Measurements from ENCODE around the gene TMTC1. TPM values are rescaled to one million over a fixed set of nuclear protein-coding genes. Genes with fewer than 3 reads are reported as not detected.

The TMTC1 gene
- total and polyA plus RNA-seq, 9 of the 15 experiments (the other 6 are each of a cell fraction or from before 2014, with no cell fraction given) = under 0.01 to 0.18 (median 0.06) TPM; not detected in 2

GRCh38 chr12:29533815-29534489 lies 249.8 kb downstream of the TMTC1 start:
- no peak overlapping the region for H3K4me2 ChIP-seq (ENCODE audit: insufficient read depth, low read length)
- H2AFZ ChIP-seq (ENCODE audit: low read depth, low read length) = no peak overlapping the region
- intact Hi-C loops (cut with micrococcal nuclease) = no loop called here
- in situ Hi-C loops (cut with MboI) = loop anchor here (25.0 kb wide), 1 partner anchor 1703 kb away; no protein-coding TSS in a partner anchor
- no peaks in the 10 kb centered on the region for H3K27me3 ChIP-seq (ENCODE audit: control insufficient read depth in 2 of 2, insufficient read depth in 2 of 2, low read length in 2 of 2)
- no peak for TF ChIP-seq SREBF1 (IDR thresholded peaks at IDR 0.05; ENCODE audit: borderline replicate concordance, low read depth, low read length)
- no peak for TF ChIP-seq NCOA6 (IDR thresholded peaks at IDR 0.05)
- no peak for TF ChIP-seq ZNF263 (CRISPR knock-in tag; IDR thresholded peaks at IDR 0.05; ENCODE audit: borderline replicate concordance)
- TF ChIP-seq, protein P1, sequence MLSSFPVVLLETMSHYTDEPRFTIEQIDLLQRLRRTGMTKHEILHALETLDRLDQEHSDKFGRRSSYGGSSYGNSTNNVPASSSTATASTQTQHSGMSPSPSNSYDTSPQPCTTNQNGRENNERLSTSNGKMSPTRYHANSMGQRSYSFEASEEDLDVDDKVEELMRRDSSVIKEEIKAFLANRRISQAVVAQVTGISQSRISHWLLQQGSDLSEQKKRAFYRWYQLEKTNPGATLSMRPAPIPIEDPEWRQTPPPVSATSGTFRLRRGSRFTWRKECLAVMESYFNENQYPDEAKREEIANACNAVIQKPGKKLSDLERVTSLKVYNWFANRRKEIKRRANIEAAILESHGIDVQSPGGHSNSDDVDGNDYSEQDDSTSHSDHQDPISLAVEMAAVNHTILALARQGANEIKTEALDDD (IDR thresholded peaks at IDR 0.05) = no peak
- no peak overlapping the region for H3K27ac ChIP-seq (ENCODE audit: extremely low read depth, low read depth, low read length)
- DNase-seq (ENCODE audit: extremely low read depth in 1 of 4, low spot score in 3 of 4) (no peak), ATAC-seq (no peak), FAIRE-seq (no peak)
- no peaks in the 10 kb centered on the region for H3K36me3 ChIP-seq (ENCODE audit: control insufficient read depth, insufficient read depth, low read length)
- CTCF ChIA-PET (ENCODE audit: low intra/inter-chr PET ratio) = no interaction called here
- no peaks in the 10 kb centered on the region for H3K9me3 ChIP-seq (replicated peaks; ENCODE audit: control insufficient read depth, insufficient read depth, low read depth, low read length)
- no peaks in the 10 kb centered on the region for H3K4me1 ChIP-seq (replicated peaks in 1 of 2; ENCODE audit: control insufficient read depth in 2 of 2, insufficient read depth in 2 of 2, low read length in 2 of 2)
- no peak overlapping the region for H3K9ac ChIP-seq (ENCODE audit: insufficient read depth in 1 of 2, low read depth in 2 of 2, low read length in 2 of 2)
- BruUV-seq (replicated peaks) = no TSS peak
- no peaks in the 10 kb centered on the region for H4K20me1 ChIP-seq (replicated peaks; ENCODE audit: control insufficient read depth, insufficient read depth, low read length)
- no peaks in the 10 kb centered on the region for H3K9me1 ChIP-seq (ENCODE audit: control insufficient read depth, insufficient read depth, low read length)
- POLR2A ChIA-PET = no interaction called here
- H3K79me2 ChIP-seq (ENCODE audit: control insufficient read depth, insufficient read depth, low read length) = no peaks in the 10 kb centered on the region
- H3K4me3 ChIP-seq = no peak overlapping the region
- 0% methylated on average over 4 of the region's 4 CpGs for WGBS (ENCODE audit: insufficient coverage, low coverage, missing lambda C conversion rate)

- ChIA-PET CTCF (ENCODE audit: low intra/inter-chr PET ratio) (no interaction called here), POLR2A (interaction anchor here (1.5 kb wide), 1 partner anchor 26 kb away, joined by 4 read pairs; no protein-coding TSS in a partner anchor)
- WGBS (ENCODE audit: insufficient coverage, low coverage, missing lambda C conversion rate) = 0% methylated on average over 1 of the region's 1 CpG
- H3K9me1 ChIP-seq (ENCODE audit: control insufficient read depth, insufficient read depth, low read length) = no peaks in the 10 kb centered on the region
- no peak overlapping the region for H3K27ac ChIP-seq (ENCODE audit: extremely low read depth, low read depth, low read length)
- H3K4me2 ChIP-seq (ENCODE audit: insufficient read depth, low read length) = no peak overlapping the region
- H3K79me2 ChIP-seq (ENCODE audit: control insufficient read depth, insufficient read depth, low read length) = no peaks in the 10 kb centered on the region
- H3K4me3 ChIP-seq = no peak overlapping the region
- no peaks in the 10 kb centered on the region for H4K20me1 ChIP-seq (replicated peaks; ENCODE audit: control insufficient read depth, insufficient read depth, low read length)
- no peaks in the 10 kb centered on the region for H3K27me3 ChIP-seq (ENCODE audit: control insufficient read depth in 2 of 2, insufficient read depth in 2 of 2, low read length in 2 of 2)
- ATAC-seq = no peak
- no peaks in the 10 kb centered on the region for H3K4me1 ChIP-seq (replicated peaks in 1 of 2; ENCODE audit: control insufficient read depth in 2 of 2, insufficient read depth in 2 of 2, low read length in 2 of 2)
- no peaks in the 10 kb centered on the region for H3K36me3 ChIP-seq (ENCODE audit: control insufficient read depth, insufficient read depth, low read length)
- no TSS peak for BruUV-seq (replicated peaks)
- no peaks in the 10 kb centered on the region for H3K9me3 ChIP-seq (replicated peaks; ENCODE audit: control insufficient read depth, insufficient read depth, low read depth, low read length)
- no peak overlapping the region for H2AFZ ChIP-seq (ENCODE audit: low read depth, low read length)
- DNase-seq (ENCODE audit: extremely low read depth in 1 of 4, low spot score in 3 of 4) = no peak
- no peak for FAIRE-seq
- no peak overlapping the region for H3K9ac ChIP-seq (ENCODE audit: insufficient read depth in 1 of 2, low read depth in 2 of 2, low read length in 2 of 2)
- in situ Hi-C loops (cut with MboI) (loop anchor here (25.0 kb wide), 1 partner anchor 1706 kb away; no protein-coding TSS in a partner anchor), intact Hi-C loops (cut with micrococcal nuclease) (no loop called here)
- TF ChIP-seq BCL6 (CRISPR knock-in tag; IDR thresholded peaks at IDR 0.05) = no peak
- TF ChIP-seq SIN3A (IDR thresholded peaks at IDR 0.05; ENCODE audit: borderline replicate concordance in 2 of 2, control insufficient read depth in 1 of 2, low read depth in 2 of 2, low read length in 2 of 2) = no peak
Observed at GRCh38 chr12:29531471-29531870, 252.3 kb downstream of the TMTC1 start.

Measured in K562 (cell line).